HG02571 (cell line): ENCODE results near the gene ATF7IP.

Source experiments
- ATAC-seq: cut with Tn5 transposase; IDR thresholded peaks from one replicate; pipeline ENCODE4 v1.9.1; 2021; ENCODE audit warnings: mild to moderate bottlenecking, moderate library complexity; ENCODE audit not compliant: unreplicated experiment

Gene ATF7IP

DNA sequence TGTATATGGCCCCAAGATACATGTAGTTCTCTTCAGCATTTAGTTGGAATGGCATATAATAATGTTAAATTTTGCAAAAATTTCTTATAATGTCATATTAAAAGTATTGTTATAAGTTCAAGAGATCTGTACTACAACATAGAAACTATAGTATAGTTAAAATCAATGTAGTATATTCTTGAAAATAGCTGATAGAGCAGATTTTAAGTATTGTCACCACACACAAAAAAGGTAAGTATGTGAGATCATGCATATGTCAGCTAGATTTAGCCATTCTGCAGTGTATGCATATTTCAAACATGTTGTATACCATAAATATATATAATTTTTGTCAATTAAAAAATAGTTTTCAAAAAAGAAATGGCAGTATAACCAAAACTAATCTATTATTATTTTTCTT lies 115.7 kb downstream of the ATF7IP start:
- no peak for ATAC-seq

DNA sequence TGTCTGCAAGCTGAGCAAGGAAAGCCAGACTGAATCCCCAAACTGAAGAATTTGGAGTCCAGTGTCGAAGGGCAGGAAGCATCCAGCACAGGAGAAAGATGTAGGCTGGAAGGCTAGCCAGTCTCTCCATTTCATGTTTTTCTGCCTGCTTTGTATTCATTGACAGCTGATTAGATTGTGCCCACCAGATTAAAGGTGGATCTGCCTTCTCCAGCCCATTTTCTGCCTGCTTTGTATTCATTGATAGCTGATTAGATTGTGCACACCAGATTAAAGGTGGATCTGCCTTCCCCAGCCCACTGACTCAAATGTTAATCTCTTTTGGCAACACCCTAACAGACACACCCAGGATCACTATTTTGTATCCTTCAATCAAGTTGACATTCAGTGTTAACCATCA lies 116.9 kb downstream of the ATF7IP start:
- ATAC-seq = no peak

GRCh38 chr12:14482886-14483285 lies 117.4 kb downstream of the ATF7IP start:
- no peak for ATAC-seq

GRCh38 chr12:14495326-14495725 lies 129.8 kb downstream of the ATF7IP start:
- ATAC-seq = no peak

DNA sequence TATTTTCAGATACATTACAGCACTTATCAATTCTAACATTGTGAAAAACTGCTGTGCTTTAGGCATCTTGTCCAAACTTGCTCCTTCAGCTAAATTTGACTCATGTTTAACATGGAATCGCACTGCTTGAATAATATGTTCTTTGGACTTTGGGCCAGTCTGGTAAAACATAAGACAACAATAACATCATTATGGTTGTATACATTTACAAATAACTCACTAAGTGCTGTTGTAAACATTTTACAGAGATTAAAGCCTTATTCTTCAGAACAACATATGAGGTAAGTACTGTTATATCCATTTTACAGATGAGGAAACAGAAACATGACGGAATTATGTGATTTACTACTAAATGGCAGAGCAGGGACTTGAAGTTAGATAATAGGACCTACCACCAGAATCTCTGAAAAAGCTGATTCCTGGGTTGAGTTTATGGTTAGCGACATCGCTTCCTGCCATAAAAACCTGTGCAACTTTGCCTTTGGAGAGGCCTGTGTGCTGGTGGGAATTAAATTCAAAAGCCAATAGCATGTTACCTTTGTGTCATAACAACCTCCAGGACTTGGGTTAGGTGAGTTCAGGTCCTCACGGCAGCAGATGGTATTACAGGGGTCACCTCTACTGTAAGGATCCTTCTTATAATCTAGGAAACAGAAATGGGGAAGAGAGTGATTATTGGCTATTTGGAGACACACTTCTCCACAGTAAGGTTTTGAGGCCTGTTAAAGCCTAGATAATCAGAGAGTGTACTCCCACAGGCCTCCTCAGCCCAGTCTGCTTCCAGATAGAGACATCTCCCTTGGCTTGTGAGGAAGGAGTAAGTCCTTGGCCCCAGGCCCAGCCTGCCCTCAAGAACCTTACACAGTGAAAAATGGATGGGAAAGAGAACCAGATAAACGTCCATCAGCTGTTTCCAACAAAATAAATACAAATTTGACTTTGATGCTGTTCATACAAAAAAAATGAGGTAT lies 140.4 kb downstream of the ATF7IP start:
- no peak for ATAC-seq

GRCh38 chr12:14510574-14510973 lies 145.1 kb downstream of the ATF7IP start:
- no peak for ATAC-seq

- no peak for ATAC-seq
Measured at GRCh38 chr12:14514154-14514842, 148.8 kb downstream of the ATF7IP start.

DNA sequence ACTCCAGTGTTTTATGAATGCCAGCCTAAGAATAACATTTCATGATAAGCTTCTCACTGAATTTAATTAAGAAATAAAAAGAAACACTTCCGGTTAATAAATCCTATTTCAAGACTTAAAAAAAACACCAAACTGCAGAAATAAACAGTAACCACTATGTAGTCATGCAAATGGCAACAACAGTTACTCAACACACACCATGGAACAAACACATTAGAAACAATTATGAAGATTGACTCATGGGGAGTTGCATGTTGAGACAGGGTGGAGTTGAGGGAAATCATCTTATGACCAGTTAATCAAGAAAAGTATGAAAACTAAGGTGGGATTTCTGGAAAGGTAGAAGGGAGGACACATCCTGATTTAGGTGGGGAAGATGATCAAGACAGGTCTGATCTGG lies 149.5 kb downstream of the ATF7IP start:
- no peak for ATAC-seq

DNA sequence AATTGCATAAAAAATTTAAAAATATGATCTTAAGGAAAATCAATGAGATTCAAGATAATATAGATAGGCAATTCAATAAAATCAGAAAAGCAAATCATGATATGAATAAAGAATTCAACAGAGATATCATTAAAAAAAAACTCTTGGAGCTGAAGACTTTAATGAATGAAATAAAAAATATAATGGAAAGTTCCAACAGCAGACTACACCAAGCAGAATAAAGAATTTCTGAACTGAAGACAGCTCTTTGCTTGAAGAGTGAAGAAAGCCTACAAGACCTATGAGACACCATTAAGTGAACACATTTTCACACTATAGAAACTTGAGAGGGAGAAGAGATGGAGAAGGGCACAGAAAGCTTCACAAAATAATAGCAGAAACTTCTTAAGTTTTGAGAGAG lies 156.3 kb downstream of the ATF7IP start:
- ATAC-seq = no peak

- ATAC-seq = no peak
Measured at GRCh38 chr12:14525964-14526363, 160.5 kb downstream of the ATF7IP start.

DNA sequence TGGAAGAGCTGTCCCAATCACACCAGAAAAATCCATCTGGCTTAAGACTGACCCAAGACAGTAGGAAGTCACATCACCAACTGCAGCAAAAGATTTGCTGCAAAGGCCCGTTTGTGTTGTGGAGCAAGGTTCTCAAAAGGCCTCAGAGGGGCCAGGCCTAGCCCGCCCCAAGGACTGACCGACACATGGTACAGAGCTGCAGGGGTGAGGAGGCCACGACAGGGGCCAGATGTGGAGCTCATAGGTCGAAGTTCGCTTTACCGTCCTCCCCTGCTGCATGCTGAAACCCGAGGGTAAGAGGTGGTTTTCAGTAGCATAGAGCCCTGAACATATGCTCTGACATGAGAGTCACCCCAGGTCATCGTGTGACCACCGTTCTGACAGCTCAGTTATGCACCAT lies 166.7 kb downstream of the ATF7IP start:
- no peak for ATAC-seq

- ATAC-seq = no peak
Measured at GRCh38 chr12:14537088-14537487, 171.6 kb downstream of the ATF7IP start.

- no peak for ATAC-seq
Measured at GRCh38 chr12:14540801-14541462, 175.4 kb downstream of the ATF7IP start.

- no peak for ATAC-seq
Measured at GRCh38 chr12:14545144-14546124, 180.0 kb downstream of the ATF7IP start.

GRCh38 chr12:14547571-14547970 lies 182.1 kb downstream of the ATF7IP start:
- ATAC-seq = no peak

DNA sequence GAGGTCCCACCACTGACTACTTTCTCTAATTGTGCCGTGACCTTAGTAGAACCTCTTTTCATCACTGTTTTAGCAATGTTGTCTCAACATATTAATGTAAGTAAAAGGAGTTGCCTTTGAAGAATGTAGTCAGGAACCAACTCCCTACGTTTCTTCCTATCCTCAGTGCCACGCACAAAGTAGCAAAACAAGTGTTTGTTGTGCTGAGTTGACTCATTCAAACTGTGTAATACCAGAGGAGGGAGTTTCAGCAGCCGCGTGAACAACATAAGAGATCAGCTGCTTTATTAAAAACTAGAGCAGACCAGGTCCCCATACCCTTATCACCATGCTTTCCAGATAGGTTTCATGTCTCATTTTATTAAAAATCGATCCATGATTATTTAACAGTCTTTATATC lies 183.1 kb downstream of the ATF7IP start:
- ATAC-seq = no peak
